T follicular helper cell (primary cell): ENCODE results near the gene ADCY10.
"Not testable (repeated sequence)": the region's sequence is repeated elsewhere in the genome, so short reads cannot be mapped to it uniquely, and the experiment has no call there.

Experiments
- DNase-seq: peaks from one replicate; pipeline ENCODE4 v3.0.0-alpha.2; 2020; ENCODE audit warnings: low read depth
- total RNA-seq, 2 experiments: gene quantifications; one replicate each; lab custom pipeline; 2026; lab: John Stamatoyannopoulos, UW

ADCY10 gene, protein sequence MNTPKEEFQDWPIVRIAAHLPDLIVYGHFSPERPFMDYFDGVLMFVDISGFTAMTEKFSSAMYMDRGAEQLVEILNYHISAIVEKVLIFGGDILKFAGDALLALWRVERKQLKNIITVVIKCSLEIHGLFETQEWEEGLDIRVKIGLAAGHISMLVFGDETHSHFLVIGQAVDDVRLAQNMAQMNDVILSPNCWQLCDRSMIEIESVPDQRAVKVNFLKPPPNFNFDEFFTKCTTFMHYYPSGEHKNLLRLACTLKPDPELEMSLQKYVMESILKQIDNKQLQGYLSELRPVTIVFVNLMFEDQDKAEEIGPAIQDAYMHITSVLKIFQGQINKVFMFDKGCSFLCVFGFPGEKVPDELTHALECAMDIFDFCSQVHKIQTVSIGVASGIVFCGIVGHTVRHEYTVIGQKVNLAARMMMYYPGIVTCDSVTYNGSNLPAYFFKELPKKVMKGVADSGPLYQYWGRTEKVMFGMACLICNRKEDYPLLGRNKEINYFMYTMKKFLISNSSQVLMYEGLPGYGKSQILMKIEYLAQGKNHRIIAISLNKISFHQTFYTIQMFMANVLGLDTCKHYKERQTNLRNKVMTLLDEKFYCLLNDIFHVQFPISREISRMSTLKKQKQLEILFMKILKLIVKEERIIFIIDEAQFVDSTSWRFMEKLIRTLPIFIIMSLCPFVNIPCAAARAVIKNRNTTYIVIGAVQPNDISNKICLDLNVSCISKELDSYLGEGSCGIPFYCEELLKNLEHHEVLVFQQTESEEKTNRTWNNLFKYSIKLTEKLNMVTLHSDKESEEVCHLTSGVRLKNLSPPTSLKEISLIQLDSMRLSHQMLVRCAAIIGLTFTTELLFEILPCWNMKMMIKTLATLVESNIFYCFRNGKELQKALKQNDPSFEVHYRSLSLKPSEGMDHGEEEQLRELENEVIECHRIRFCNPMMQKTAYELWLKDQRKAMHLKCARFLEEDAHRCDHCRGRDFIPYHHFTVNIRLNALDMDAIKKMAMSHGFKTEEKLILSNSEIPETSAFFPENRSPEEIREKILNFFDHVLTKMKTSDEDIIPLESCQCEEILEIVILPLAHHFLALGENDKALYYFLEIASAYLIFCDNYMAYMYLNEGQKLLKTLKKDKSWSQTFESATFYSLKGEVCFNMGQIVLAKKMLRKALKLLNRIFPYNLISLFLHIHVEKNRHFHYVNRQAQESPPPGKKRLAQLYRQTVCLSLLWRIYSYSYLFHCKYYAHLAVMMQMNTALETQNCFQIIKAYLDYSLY (N-terminal part only)
- 0.09 to 0.96 reads per million in 2 experiments for total RNA-seq

DNA sequence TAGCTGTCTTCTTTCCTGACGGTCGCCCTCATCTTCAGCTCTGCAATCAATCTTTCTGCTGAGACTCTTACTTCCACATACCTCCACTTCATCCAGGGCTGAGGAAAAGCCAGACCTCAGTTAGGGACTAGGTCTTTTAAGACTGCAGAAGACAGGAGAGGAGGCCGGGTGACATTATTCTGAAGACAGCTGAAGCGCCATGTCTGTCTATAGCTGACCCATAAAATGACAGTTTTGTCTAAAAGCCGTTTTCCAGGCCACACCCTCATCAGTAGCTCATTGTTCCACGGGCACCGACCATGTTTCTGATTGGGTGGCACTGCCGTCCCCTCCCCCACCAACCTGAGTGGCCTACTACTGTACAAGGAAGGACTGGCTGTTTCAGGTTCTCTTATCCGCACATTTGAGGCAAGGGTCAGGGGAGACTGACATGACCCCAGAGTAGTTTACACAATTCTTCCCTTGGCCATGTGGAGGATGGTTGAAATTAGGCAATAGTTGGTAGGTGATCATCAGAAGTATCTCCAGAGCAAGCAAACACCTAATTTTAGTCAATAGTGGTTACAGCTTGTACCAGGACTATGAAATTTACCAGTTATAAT, at the start of gene ADCY10:
Gene ADCY10 (minus strand): TSS at position 240 of the 602 bp plus-strand sequence. CDS start 8,994 bp downstream, outside the sequence.
- DNase-seq: no peak

DNA sequence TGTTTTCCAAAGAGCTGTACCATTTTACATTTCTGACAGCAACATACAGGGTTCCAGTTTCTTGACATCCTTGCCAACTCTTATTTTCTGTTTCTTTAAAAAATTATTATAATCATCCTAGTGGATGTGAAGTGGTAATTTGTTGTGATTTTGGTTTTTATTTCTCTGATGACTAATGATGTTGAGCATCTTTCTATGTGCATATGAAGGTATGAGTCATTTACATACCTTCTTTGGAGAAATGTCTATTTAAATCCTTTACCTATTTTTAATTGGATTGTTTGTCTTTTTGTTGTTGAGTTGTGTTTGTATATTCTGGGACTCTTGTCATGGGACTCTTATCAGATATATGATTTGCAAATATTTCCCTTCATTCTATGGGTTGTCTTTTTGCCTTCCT, 43.8 kb upstream of the ADCY10 start:
- DNase-seq: no peak

DNA sequence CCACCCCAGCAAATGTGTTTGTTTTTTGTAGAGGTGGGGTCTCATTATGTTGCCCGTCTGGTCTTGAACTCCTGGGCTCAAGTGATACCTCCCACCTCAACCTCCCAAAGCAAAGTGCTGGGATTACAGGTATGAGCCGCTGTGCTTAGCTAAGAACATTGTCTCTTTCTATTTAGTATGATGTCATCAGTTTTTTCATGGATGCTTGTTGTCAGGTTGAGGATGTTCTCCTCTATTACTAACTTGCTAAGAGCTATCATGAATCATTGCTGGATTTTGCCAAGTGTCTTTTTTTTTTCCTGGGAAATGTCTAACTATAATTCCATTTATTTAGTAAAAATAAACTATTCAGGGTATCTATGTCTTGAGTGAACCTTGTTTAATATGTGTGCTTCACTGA, 42.0 kb upstream of the ADCY10 start:
- no peak for DNase-seq

DNA sequence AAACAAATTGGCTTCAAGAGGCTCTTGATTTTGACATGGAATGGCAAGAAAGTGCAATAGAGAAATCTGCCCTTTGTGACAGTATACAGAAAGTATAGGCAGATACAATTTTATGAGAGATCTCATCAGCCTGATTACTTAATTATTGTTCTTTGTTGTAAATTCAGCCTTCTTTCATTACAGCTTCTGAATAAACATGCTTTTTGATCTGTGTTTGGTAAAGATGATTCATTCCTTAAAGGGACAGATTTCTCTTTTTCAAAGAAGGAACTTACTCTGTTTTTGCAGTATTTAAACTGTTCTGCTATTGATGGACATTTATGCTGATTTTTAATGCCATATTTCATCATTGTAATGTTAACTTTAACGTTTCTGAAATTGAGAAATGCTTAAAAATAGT, 36.6 kb upstream of the ADCY10 start:
- no peak for DNase-seq

DNA sequence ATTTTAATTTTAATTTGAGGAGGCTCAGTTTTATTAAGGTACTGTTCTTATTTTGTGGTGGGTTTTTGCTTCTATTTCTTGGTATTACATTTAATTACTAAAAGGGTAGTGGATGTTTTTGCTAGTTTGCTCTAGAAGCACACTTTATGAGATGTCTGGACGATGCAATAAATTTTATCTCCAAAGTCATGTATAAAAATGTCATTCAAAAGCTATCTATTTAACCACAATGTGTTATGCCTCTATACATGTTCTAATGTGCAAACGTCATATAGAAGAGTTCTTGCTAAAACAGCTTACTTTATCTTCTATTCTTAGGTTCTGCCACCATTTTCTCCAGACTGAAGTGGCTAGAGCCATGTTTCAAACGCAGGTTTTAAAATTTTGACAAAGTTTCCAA, 35.9 kb upstream of the ADCY10 start:
- no peak for DNase-seq

DNA sequence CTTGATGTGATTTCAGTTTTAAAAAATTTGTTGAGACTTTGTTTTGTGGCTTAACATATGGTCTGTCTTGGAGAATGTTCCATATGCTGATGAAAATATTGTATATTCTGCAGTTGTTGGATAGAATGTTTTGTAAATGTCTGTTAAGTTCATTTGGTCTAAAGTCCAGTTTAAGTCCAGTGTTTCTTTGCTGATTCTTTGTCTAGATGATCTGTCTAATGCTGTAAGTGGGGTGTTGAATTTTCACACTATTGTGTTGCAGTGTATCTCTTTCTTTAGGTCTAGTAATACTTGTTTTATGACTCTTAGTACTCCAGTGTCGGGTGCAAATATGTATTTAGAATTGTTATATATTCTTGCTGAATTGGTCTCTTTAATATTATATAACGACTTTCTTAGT, 33.8 kb upstream of the ADCY10 start:
- DNase-seq: no peak

DNA sequence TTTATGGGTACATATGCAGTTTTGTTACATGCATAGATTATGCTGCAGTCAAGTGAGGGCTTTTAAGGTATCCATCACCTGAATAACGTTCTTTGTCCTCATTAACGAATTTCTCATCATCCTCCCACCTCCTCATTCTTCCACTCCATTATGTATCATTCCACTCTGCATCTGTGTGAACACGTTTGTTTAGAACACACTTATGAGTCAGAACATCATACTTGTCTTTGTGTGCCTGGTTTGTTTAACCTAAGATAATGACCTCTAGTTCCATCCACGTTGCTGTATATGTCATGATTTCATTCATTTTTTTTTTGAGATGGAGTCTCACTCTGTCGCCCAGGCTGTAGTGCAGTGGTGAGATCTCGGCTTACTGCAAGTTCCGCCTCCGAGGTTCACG, 29.6 kb upstream of the ADCY10 start:
- DNase-seq: no peak

DNA sequence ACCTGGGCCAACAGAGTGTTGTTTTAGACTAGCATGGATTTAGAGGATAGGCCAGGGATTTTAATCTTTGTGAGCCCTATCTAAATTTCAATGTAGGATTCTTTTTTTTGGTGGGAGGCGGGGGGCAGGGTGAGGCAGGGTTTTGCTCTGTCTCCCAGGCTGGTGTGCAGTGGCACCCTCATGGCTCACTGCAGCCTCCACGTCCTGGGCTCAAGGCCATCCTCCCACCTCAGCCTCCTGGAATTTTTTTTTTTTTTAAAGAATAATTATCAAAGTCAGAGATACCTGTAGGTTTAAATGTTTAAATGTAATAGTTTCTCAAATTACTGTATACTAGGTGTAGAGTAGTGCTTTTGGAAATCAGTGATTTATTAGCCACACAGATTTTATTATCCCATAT, 26.3 kb upstream of the ADCY10 start:
- no peak for DNase-seq

DNA sequence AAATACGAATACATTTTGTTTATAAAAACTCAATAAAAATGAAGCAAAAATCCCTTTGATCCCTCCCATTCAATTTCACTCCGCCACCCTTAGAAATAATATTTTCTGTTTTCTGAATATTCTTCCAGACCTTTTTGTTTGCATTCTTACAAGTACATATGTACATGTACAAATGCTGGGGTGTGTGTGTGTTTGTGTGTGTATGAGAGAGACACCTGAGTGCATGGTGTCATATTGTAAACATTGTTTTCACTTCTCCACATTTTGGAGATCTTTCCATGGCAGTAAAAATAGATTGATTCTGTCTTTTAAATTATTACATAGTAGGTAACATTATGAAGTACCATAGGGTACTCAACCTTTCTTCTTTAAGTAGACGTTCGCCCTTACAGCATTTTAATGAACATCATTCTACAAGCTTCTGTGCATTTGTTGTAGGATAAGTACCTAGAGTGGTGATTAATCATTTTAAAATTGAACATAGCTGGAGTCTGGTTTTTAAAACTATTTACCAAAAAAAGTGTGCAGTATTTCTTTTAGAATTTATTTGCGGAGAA, 24.2 kb upstream of the ADCY10 start:
- no peak for DNase-seq

DNA sequence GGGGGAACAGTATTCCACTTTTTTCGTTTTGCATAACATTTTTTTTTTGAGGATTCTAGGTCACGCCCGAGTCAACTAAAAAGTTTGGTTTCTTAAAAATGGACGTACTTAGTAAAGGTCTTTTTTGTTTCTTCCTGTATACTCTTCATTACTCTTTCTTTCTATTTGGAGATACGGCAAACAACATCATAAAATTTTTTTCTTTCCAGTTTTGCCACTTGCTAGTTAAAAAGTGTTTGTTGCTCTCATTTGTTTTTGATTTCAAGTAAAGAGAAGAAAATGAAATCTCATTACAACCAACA, 23.7 kb upstream of the ADCY10 start:
- DNase-seq: no peak

DNA sequence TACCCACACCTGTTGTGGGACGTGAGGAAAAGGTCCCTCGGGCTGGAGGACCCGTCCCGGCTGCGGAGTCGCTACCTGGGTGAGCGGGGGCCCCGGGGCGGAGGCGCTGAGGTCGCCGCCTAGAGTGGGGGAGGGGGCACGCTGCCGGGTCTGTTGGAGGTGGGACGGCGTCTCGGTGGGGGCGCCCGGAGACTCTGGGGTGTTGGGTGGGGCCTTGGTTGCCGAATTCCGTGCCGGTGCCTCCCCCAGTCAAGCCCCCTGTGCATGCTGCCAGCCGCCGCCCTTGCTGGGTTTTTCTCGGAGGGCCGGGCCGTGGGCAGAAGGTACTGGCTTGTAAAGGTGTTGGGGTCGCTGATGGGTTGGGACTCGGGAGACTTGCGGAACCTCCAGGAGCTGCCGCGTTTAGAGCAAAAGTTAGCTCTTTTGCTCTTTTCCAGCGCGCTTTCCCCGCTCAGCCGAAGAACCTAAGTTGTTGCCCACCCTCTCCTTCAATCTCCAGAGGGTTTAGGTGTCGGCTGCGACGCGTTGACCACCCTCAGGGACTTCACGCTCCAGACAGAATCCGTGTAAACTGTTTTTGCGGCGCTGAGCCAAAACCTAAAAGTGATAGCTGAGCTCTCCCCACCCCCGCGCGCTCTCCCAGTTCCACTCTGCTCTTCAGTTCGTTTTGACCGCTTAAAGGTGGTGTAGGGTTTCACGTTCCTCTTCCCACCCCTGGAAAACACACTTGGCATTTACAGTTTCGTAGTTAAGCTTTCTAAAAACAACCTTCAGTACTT, 23.2 kb upstream of the ADCY10 start, which contains the start of gene MPC2:
Gene MPC2 (minus strand): TSS at position 143 of the 779 bp plus-strand sequence. CDS start 1,231 bp downstream, outside the sequence.
- DNase-seq: peak; percentile 53

DNA sequence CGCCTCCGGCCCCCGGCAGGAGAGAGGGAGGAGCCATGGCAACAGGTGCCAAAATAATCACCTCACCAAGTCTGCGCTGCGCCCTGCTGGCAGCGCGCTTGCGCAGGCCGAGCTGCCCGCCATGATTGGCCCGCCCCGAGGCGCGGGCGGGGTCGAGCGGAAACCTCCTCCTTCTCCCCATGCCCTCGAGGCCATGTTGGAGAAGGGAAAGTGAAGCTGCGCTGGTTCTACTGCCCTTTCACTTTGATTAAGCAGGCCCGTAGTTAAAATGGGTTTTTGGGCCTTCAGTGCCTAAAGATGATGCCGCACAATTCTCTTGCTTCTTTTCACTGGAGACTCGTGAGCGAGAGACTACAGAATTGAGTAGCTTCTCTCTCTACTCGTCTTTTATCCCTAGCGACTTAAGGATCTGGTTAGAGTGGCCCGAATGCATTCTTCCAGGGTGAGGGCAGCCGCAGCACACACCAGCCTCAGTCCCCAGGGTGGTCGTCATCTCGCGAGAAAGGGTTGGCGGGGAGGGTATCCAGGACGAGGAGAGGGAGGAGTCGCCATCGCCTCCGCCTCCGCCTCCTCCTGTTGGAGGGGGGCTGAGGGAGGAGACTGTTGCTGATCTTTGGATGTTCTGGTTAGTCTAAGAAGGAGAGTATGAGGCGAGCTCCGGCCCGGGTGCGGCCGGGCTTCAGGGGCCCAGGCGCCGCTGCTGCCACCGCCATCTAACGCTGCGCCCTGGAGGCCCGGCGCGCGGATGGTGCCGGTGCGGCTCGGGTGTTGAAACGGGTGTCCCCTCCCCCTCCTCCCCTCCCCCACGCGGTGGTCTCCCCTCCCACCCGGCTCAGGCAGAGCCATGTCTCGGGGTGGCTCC, 22.4 kb upstream of the ADCY10 start, which contains the start of gene DCAF6:
Gene DCAF6 (plus strand): TSS at position 616 of the 862 bp plus-strand sequence. CDS start 229 bp downstream, at position 845.
- DNase-seq: peak; percentile 97

DNA sequence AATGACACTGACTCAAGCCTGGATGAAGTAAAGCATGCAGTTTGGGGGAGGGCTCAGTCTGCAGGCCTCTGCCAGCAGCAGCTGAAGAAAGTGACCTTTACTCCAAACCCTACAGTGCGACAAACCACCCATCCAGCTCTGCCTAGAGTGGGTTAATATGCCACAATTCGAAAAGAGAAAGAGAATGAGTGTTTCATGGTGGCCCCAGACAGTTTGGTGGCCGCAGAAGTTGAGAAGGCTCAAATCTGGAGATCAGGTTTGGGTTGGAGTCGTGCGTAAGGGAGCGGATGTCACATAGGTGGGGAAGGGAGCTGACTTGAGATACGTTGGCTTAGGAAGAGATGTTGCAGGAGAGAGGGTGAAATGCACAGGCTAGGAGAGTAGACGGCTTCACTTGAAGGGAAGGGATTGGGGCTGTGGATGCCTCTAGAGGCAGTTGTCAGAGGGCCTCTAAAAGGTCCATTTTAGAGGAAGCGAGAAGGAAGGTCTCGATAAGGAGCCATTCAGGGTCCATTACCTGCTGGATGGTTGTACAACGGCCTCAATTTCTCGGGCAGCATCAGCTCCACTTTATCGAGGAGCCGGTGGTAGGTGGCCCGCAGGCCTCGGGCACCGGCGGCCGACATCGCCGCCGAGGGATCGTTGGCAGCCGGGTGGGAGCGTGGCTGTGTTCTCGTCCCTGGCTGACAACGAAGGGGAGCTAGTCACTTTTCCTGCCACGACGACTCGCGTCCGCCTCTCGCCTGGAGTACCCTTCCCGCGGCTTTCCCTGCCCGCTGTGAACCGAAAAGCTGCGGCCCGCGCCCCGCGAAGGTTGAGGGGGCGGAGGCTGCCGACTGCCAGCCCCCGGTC, 21.5 kb upstream of the ADCY10 start:
- peak; percentile 3 for DNase-seq

DNA sequence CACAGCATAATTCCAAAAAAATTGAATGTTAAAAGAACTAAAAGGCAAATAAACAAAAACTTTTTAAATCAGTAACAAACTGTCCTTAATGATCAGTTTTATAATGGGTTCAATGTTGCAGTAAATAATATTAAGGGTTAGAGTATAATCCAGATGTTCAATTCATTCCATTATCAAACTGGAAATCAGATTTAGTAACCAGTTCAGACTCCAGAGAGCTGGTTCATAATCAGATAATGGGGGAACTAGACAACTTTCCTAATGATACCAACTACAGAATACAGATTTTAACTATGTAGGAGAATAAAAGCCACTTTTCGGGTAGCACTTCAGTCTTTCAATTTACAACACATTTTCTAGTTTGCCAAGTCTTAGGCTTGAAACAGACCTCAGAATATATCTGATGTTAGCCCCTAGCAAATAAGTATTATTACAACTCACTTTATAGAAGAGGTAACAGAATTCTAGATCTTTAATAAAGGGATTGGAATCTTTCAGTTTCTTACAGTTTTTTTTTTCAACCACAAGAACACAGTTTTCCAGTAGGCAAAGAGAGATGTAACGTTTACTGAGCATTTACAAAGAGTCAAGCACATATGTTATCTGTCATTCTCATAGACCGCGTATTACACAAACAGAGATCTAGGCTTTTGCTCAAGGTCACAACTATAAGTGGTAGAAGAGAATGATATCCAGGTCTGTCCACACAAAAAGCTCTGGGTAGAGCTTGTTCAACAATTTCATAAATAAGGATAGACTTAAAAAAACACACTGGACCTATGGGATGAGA, 20.7 kb upstream of the ADCY10 start:
- no peak for DNase-seq

DNA sequence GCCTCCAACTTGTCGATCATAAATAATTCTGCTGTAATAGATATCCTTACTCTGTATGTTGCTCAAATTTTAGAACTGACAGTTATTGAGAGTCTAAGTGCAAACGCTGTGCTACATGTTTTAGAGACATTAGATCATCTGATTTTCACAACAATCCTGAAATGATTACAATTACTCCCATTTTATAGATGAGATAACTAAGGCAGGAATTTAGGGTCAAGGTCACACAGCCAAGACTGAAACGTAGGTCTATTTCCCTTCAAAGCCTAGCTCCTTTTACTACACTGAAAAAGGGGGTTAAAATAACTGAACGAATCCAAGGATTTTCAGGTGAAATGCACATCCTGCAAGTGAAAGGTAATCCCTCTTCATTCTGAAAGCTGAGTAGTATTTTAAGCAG, 19.9 kb upstream of the ADCY10 start:
- no peak for DNase-seq

DNA sequence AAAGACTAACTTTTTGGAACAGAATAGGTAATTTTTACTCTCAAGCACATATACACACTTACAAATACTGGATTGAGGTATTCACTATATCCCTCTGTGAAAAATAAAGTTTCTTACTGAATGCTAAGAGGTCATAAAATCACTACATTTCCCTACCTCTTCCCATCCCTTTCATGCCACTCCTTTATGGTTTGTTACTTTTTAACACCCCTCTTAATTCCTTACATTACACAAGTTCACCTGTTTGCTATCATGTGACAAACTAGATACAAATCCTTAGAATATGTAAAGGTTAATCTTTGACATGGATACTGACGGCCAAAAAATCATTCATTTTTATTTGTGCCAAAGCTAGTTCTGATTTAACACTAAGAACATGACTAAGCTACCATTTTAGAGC, 15.8 kb upstream of the ADCY10 start:
- DNase-seq: no peak

DNA sequence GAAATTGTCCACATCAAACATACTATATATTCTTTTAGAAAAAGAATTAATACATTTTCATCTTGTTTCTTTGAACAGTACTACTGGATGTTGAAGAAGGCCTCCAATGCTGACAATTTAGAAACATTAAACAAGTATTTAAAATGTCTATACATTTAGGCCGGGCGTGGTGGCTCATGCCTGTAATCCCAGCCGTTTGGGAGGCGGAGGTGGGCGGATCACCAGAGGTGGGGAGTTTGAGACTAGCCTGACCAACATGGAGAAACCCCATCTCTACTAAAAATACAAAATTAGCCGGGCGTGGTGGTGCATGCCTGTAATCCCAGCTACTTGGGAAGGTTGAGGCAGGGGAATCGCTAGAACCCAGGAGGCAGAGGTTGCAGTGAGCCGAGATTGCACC, 15.0 kb upstream of the ADCY10 start:
- not testable (repeated sequence) for DNase-seq

DNA sequence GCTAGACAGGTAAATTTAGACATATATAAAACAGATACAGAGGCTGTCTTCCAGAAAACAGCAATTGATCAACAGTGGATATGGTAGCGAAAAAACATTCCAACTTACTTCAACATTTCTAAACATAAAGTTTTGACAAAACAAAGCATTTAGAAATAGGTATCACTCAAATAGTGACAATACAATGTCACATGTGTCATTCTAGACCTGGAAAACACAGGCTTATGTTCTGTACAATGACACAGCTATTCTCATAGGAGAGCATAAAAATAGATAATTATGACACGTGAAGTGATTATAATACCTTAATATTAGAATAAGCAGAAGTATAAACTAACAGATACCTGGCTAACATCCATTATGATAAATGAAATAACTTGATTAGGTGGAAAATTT, 14.5 kb upstream of the ADCY10 start:
- DNase-seq: no peak
